ENCODE results near the gene GRIP1. TPM values are rescaled to one million over a fixed set of nuclear protein-coding genes. Genes with fewer than 3 reads are reported as not detected.

The GRIP1 gene
- total RNA-seq, 1 experiment from 2014 or later = 73.8 TPM

DNA sequence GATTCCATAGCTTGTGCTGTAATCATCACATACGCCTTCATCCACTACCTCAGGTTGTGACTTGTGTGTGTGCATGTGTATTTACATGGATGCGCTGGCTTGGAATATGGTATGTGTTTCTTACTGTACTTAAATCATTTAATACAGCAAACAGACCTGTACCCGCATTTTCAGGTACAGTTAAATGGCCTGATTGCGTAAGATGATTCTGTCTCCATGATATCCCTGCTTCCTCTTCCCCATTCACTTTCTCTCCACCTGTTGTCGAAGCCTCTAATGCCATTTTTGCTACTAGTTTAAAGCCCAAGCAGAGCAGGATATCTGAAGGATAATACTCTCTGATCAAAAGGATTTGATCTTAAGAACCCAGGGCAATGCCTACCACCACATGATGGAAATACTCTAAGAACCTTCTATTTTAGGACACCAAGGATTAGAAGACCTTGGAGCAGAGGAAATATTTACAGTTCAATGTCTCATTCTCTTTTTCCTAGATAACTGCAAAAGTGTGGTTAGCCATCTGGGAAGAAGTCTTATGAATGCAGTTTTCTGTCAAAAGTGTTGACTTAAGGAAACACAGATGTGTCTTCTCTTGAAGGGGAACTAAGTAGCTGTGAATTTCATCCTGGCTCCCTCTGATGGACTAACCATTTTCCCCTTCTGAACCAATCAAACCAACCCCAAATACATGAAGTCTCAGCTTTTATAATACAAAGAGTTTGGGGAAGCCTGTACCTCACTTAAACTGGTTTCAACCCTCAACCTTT is 297.9 kb downstream of the GRIP1 start:
- Histone ChIP-seq H3K27me3 (ENCODE audit: control insufficient read depth, insufficient read depth, low read length) (no peaks in the 10 kb centered on the region), H3K36me3 (replicated peaks; ENCODE audit: control insufficient read depth, insufficient read depth, low read length) (no peaks in the 10 kb centered on the region), H3K4me3 (ENCODE audit: insufficient read depth, low read depth, low read length) (no peak overlapping the region)
- DNase-seq = no peak

DNA sequence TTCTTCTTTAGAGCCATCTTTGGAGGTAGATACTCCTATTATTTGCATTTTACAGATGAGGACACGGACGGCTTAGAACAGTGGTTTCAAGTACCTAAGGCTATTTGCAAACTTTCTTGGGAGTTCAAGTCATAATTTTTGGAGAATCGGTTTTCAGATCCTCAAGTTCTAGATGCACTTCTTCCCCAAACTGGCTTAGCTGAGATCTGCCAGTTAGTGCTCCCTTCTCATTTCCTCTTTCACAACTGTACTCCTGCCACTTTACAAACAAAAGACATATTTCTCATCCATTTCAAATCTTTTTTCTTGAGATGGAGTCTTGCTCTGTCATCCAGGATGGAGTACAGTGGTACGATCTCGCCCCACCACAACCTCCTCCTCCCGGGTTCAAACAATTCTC is 299.3 kb downstream of the GRIP1 start:
- Histone ChIP-seq H3K27me3 (ENCODE audit: control insufficient read depth, insufficient read depth, low read length) (no peaks in the 10 kb centered on the region), H3K36me3 (replicated peaks; ENCODE audit: control insufficient read depth, insufficient read depth, low read length) (no peaks in the 10 kb centered on the region), H3K4me3 (ENCODE audit: insufficient read depth, low read depth, low read length) (no peak overlapping the region)
- DNase-seq = no peak

DNA sequence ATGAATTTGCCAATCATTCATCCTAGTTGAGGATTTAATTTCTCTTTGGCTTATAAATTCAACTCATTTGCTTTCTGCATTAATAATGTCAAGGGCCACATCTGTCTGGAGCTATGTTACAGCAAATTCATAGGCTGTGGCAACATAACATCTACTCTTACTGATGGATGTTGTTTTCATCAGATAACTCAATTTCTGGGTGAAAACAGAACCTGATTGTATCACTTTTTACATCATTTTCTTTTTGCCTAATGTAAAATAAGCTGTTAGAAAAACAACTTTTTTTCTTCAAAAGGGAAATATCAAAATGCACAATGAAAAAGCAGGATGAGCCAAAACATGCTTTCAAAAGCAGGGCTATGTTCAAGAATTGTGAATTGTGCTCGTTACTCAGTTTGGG is 303.3 kb downstream of the GRIP1 start:
- no peaks in the 10 kb centered on the region for H3K36me3 ChIP-seq (replicated peaks; ENCODE audit: control insufficient read depth, insufficient read depth, low read length)
- H3K4me3 ChIP-seq (ENCODE audit: insufficient read depth, low read depth, low read length) = no peak overlapping the region
- H3K27me3 ChIP-seq (ENCODE audit: control insufficient read depth, insufficient read depth, low read length) = no peaks in the 10 kb centered on the region
- DNase-seq = no peak

DNA sequence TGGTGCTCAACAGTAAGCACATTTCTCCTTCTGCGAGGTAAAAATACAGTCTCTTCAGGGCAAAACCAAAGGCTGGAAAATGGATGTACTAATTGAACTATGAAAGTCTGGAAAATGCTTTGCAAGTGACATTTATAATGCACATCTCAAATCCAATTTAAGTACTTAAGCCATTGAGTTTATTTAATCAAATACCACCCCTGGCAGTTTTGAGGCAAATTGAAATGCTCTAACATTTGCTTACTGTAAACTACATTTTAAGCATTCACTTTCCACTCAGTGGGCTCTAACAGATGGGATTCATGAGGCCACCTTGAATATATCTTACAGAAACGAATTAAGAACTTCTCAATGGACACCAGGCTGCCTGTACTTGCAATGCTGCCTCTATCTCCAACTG is 306.9 kb downstream of the GRIP1 start:
- no peaks in the 10 kb centered on the region for H3K36me3 ChIP-seq (replicated peaks; ENCODE audit: control insufficient read depth, insufficient read depth, low read length)
- no peak overlapping the region for H3K4me3 ChIP-seq (ENCODE audit: insufficient read depth, low read depth, low read length)
- H3K27me3 ChIP-seq (ENCODE audit: control insufficient read depth, insufficient read depth, low read length) = no peaks in the 10 kb centered on the region
- DNase-seq = no peak

GRCh38 chr12:66367015-66367667 is 311.7 kb downstream of the GRIP1 start:
- DNase-seq = no peak
- H3K27me3 ChIP-seq (ENCODE audit: control insufficient read depth, insufficient read depth, low read length) = no peaks in the 10 kb centered on the region
- H3K4me3 ChIP-seq (ENCODE audit: insufficient read depth, low read depth, low read length) = no peak overlapping the region
- H3K36me3 ChIP-seq (replicated peaks; ENCODE audit: control insufficient read depth, insufficient read depth, low read length) = no peaks in the 10 kb centered on the region

GRCh38 chr12:66365718-66366490 is 313.0 kb downstream of the GRIP1 start:
- DNase-seq = no peak
- no peaks in the 10 kb centered on the region for H3K36me3 ChIP-seq (replicated peaks; ENCODE audit: control insufficient read depth, insufficient read depth, low read length)
- H3K27me3 ChIP-seq (ENCODE audit: control insufficient read depth, insufficient read depth, low read length) = no peaks in the 10 kb centered on the region
- no peak overlapping the region for H3K4me3 ChIP-seq (ENCODE audit: insufficient read depth, low read depth, low read length)

GRCh38 chr12:66361703-66362102 is 317.2 kb downstream of the GRIP1 start:
- H3K27me3 ChIP-seq (ENCODE audit: control insufficient read depth, insufficient read depth, low read length) = no peaks in the 10 kb centered on the region
- H3K4me3 ChIP-seq (ENCODE audit: insufficient read depth, low read depth, low read length) = no peak overlapping the region
- H3K36me3 ChIP-seq (replicated peaks; ENCODE audit: control insufficient read depth, insufficient read depth, low read length) = no peaks in the 10 kb centered on the region
- no peak for DNase-seq

- DNase-seq = no peak
- no peaks in the 10 kb centered on the region for H3K36me3 ChIP-seq (replicated peaks; ENCODE audit: control insufficient read depth, insufficient read depth, low read length)
- H3K27me3 ChIP-seq (ENCODE audit: control insufficient read depth, insufficient read depth, low read length) = no peaks in the 10 kb centered on the region
- no peak overlapping the region for H3K4me3 ChIP-seq (ENCODE audit: insufficient read depth, low read depth, low read length)
Observed at GRCh38 chr12:66359300-66359699, 319.6 kb downstream of the GRIP1 start.

GRCh38 chr12:66354291-66354690 is 324.6 kb downstream of the GRIP1 start:
- Histone ChIP-seq H3K27me3 (ENCODE audit: control insufficient read depth, insufficient read depth, low read length) (no peaks in the 10 kb centered on the region), H3K4me3 (ENCODE audit: insufficient read depth, low read depth, low read length) (no peak overlapping the region), H3K36me3 (replicated peaks; ENCODE audit: control insufficient read depth, insufficient read depth, low read length) (no peaks in the 10 kb centered on the region)
- no peak for DNase-seq

GRCh38 chr12:66352899-66353298 is 326.0 kb downstream of the GRIP1 start:
- Histone ChIP-seq H3K4me3 (ENCODE audit: insufficient read depth, low read depth, low read length) (no peak overlapping the region), H3K27me3 (ENCODE audit: control insufficient read depth, insufficient read depth, low read length) (no peaks in the 10 kb centered on the region), H3K36me3 (replicated peaks; ENCODE audit: control insufficient read depth, insufficient read depth, low read length) (no peaks in the 10 kb centered on the region)
- no peak for DNase-seq

GRCh38 chr12:66352197-66352596 is 326.7 kb downstream of the GRIP1 start:
- peak; percentile 40 for DNase-seq
- H3K27me3 ChIP-seq (ENCODE audit: control insufficient read depth, insufficient read depth, low read length) = no peaks in the 10 kb centered on the region
- no peak overlapping the region for H3K4me3 ChIP-seq (ENCODE audit: insufficient read depth, low read depth, low read length)
- no peaks in the 10 kb centered on the region for H3K36me3 ChIP-seq (replicated peaks; ENCODE audit: control insufficient read depth, insufficient read depth, low read length)

DNA sequence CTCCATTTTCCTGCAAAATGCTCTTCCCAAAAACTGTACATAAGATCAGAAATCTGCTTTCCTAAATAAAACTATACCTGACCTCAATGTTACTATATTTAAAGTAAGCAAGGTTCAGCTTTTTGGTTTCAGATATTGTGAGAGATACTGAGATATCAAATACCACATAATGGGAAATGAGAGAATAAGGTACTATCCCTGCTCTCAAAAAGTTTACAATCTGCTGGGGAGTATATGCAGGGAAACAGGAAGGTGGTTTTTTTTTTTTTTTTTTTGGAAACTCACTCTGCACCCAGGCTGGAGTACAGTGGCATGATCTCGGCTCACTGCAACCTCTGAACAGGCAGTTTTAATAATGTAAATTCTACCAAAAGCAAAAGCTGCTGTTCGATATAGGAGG is 327.6 kb downstream of the GRIP1 start:
- no peak for DNase-seq
- Histone ChIP-seq H3K36me3 (replicated peaks; ENCODE audit: control insufficient read depth, insufficient read depth, low read length) (no peaks in the 10 kb centered on the region), H3K27me3 (ENCODE audit: control insufficient read depth, insufficient read depth, low read length) (no peaks in the 10 kb centered on the region)

DNA sequence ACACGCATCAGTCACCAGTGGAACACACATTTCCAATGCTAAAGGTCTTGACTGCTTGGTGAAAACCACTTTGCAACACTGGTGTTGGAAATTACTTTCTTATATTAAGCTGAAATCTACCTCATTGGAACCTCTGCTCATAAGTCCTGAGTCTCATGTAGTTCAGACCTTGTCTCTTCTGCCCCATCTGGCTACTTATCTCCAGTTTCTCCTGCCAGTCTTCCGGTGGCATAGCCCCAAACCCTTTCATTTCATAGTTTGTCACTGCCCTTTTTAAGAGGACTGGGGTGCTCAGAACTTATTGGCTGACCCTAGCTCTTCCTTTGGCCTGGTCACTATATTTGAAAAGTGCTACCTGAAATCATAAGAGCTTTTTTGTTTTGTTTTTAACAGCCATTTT is 332.9 kb downstream of the GRIP1 start:
- no peak overlapping the region for H3K4me3 ChIP-seq (ENCODE audit: insufficient read depth, low read depth, low read length)
- no peak for DNase-seq
- peaks cover 4% of the 10 kb centered on the region for H3K36me3 ChIP-seq (replicated peaks; ENCODE audit: control insufficient read depth, insufficient read depth, low read length)
- no peaks in the 10 kb centered on the region for H3K27me3 ChIP-seq (ENCODE audit: control insufficient read depth, insufficient read depth, low read length)

More for the DNA sequence above, 327.6 kb downstream of the GRIP1 start:
- no peak overlapping the region for H3K4me3 ChIP-seq (ENCODE audit: insufficient read depth, low read depth, low read length)

GRCh38 chr12:66345212-66345611 is 333.7 kb downstream of the GRIP1 start:
- no peak for DNase-seq
- no peak overlapping the region for H3K4me3 ChIP-seq (ENCODE audit: insufficient read depth, low read depth, low read length)
- H3K27me3 ChIP-seq (ENCODE audit: control insufficient read depth, insufficient read depth, low read length) = no peaks in the 10 kb centered on the region
- H3K36me3 ChIP-seq (replicated peaks; ENCODE audit: control insufficient read depth, insufficient read depth, low read length) = peaks cover 5% of the 10 kb centered on the region

GRCh38 chr12:66341126-66341525 is 337.8 kb downstream of the GRIP1 start:
- H3K27me3 ChIP-seq (ENCODE audit: control insufficient read depth, insufficient read depth, low read length) = no peaks in the 10 kb centered on the region
- no peak overlapping the region for H3K4me3 ChIP-seq (ENCODE audit: insufficient read depth, low read depth, low read length)
- peaks cover 6% of the 10 kb centered on the region for H3K36me3 ChIP-seq (replicated peaks; ENCODE audit: control insufficient read depth, insufficient read depth, low read length)
- DNase-seq = no peak

All from H7 (cell line).